ENCODE results near the gene ACSBG1. TPM values are rescaled to one million over a fixed set of nuclear protein-coding genes. Genes with fewer than 3 reads are reported as not detected.

The ACSBG1 gene
- total and polyA plus RNA-seq, 10 of the 15 experiments (the other 5 are each of a cell fraction or from before 2014, with no cell fraction given): 0.11 to 0.75 (median 0.42) TPM

GRCh38 chr15:78131295-78132061 is 102.9 kb downstream of the ACSBG1 start, which contains the start of gene CIB2 (continued):
- TF ChIP-seq ATF2 (IDR thresholded peaks at IDR 0.05; ENCODE audit: low read length) (no peak), NKRF (conservative IDR thresholded peaks at IDR 0.05) (peak; percentile 60), EED (IDR thresholded peaks at IDR 0.05; ENCODE audit: low read depth) (no peak), CREM (IDR thresholded peaks at IDR 0.05; ENCODE audit: low read depth) (no peak), GABPA (IDR thresholded peaks at IDR 0.05; ENCODE audit: low read depth) (no peak), ZBED1 (IDR thresholded peaks at IDR 0.05; ENCODE audit: borderline replicate concordance) (no peak), PML (IDR thresholded peaks at IDR 0.05; ENCODE audit: low read length) (no peak), IRF4 (IDR thresholded peaks at IDR 0.05; ENCODE audit: low read depth, low read length) (no peak), CBX5 (IDR thresholded peaks at IDR 0.05; ENCODE audit: low read depth) (no peak), CEBPZ (IDR thresholded peaks at IDR 0.05; ENCODE audit: low read depth, low read length) (no peak)

Measured in GM12878 (cell line).